NCI-H1417 treated with DMSO at 0.1 percent for 48 hours (cell line): ENCODE data around the gene RSU1.

Experiments
- DNase-seq: peaks from one replicate; lab custom pipeline; 2025; lab: John Stamatoyannopoulos, UW

Gene RSU1

DNA sequence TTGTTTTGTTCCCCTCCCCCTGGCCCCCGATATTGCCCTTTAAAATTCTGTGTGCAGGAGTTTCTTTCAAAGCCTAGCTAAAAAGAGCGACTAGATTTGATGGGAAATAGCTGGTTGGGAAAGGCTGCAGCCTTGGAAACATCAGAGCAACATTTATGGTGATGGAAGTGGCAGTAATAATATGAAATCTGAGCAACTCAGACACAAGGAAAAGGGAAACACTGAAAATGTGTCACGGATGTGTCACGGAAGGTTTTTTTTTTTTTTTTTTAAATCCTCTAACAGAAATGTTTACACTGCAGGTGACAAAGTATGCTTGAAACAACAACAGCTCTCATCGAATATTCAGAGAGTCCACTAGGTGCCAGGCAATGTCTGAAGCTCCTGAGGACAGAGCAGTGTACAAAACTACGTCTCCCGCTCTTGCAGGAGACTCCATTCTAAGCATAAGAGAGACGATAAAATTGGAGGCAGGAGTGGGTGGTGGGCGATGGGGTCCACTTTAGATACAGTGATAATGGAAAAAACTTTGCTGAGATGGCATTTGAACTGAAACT lies 143.0 kb downstream of the RSU1 start:
- peak; percentile 27 for DNase-seq

DNA sequence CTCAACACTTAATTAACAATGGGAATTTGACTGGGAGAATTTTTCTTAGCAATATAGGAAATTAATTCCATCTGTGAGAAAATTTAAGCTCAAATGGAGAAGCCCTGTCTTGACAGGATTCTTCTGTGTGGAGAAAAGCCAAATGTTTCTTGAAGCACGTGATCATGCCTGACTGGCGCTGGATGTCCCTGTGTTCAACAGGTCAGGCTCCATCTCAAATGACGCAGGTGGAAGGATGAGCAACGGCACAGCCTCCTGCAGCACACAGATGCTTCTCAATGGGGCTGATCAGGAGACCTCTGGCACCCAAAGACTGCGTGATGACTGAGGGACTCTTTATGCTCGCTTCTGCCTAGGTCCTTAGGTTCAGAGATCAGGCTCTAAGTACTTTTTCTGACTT lies 143.8 kb downstream of the RSU1 start:
- DNase-seq, result peak; percentile 53

DNA sequence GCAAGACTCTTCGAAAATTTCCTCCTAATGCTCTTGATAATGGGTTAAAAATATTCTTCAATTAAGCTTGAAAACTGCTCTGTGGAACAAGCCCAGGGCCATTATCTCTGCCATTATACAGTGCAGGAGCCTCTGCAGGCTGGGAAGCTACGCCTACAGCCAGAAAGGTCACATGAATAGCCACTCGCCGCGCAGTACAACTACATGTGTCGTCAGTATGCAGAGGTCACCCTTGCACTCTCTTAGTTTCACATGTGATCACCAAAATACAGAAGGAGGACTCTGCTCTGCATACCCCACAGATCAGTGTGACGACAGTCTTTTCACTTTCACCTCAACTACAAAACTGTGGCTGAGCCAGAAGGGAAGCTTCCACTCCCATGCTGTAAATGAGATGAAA lies 153.8 kb downstream of the RSU1 start:
- DNase-seq, result no peak

DNA sequence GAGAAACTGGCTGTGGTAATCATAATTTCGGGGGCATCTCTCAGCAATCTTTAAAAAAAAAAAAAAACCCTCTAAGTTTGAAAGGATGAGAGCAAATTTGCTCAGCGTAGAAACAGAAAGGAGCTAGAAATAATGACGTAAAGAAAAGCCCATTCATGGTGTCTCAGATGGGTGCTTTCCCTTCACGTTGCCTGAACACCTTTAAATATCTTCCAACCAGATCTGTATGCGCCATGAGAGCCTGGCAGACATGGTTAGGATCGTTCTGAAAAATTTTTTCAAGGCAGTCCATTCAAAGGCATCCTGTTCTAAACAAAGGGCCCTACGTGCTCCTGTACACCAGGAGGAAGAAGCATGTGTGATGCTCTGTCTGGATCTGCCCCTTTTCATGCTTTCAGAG lies 154.3 kb downstream of the RSU1 start:
- no peak for DNase-seq

DNA sequence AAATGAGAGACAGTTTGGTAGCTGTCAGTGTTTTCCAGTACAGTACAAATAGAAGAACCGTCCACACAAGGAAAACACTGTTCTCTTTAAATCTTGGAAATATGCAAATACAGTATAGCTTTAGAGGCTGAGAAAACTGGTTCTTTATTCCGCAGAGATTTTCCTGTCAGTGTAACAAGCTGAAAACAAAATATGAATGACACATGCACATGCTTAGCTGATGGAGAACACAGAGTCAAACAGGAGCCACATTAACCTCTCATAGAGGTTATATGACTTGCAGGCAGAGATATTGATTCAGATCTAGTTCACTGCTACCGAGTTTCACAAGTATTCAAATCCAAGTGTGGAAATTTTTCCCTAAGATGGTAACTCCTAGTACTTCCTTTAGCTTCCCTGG lies 160.3 kb downstream of the RSU1 start:
- DNase-seq, result no peak

DNA sequence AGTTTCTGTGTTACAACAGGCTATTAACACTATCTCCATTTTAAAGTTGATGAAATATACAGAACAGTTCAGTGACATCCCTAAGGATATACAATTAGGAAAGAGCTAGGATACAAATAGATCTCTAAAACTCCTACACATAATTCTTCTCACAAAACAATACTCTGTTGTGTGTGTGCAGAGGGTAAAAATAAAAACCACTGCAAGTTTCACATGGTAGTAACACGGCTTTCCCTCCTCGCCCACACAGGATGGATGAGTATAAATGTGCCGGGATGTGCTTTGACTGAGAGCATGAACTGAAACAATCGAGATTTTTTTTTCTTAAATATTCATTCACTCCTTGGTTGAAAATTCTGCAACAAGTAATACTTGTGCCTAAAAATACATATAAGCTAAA lies 164.0 kb downstream of the RSU1 start:
- no peak for DNase-seq

DNA sequence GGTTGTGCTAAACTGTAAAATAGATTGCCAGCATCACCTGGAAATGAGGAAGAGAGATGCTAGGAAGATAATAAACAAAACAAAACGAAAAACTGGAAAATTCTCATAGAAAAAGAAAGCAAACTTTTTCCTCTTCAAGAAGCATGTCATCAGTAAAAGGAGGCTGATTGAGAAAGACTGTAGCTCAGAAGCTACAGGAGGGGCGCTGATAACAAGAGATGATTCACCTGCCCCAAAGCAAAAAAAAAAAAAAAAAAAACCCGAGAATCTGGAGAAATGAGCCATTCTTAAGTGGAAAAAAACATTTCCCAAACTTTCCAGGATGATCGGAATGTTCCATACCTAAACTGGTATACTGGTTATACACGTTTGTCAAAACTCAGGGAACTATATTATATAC lies 165.1 kb downstream of the RSU1 start:
- DNase-seq, result no peak

DNA sequence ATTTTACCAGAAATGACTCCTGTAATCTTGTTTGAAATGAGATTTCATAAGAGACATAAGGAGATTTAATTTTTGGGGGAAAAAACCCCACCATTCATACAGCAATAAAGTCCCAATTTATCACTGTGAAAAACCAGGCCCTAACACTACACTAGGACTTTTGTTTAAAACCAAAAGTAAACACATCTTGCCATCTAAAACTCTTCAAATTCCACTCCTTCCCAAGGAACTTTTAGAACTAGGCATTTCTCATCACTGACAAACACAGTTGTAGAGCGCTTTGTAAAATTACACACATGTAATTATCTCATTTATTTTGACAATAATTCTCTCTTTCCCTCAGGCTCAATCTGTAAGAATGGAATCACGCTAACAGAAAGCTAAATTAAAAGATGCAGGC lies 167.5 kb downstream of the RSU1 start:
- DNase-seq, result no peak

DNA sequence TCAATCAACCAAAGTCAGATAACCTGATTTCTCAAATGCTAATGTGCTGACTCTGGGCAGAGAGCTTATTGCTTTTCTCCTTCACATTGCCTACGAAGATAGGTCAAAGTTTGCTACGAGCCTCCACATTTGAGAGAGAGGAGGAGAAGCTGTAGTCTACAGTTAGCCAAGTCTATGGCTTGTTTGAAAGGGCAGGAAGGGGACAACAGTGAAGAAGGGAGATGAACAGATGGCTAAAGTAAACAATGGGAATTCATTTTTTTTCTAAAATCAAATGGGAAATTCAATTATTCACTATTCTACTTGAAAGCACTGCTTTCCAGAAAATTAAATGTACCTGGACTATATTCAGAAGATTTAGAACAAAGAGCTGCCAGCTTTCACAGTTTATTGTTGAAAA lies 168.9 kb downstream of the RSU1 start:
- DNase-seq, result no peak

DNA sequence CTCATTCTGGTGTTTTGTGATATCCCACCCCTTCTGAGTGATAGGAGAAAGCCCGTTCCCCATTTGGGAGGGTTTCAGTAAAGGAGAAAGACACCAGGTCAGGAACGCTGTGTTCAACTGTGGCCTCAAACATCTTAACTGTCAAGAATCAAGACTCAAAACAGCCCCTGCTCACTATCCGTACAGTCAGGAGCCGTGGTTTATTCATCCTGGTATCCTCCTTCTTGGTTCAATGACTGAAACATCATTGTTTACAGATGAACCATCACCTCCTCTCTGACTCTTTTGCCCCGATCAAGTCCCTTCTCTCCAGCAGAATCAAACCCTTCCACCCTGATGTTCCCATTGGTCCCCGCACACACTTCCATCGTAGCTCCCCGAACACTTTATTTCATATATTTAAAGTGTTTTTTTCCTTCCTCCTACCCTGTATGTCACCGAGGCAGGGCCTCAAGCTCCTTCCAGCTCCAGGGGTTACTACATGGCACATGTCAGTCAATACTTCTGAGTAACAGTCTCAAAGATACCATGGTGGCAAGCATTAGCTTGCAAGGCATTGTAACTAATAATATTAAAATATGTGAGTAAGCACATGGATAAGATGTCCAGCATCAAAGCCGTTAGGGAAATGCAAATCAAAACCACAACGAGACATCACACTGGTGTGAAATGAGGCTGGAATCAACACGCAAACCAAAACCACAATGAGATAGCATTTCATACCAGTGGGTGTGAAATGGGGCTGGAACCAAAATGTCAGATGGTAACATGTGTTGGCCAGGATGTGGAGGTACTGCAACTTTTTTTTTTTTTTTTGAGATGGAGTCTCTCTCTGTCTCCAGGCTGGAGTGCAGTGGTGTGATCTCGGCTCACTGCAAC lies 170.8 kb downstream of the RSU1 start:
- no peak for DNase-seq

DNA sequence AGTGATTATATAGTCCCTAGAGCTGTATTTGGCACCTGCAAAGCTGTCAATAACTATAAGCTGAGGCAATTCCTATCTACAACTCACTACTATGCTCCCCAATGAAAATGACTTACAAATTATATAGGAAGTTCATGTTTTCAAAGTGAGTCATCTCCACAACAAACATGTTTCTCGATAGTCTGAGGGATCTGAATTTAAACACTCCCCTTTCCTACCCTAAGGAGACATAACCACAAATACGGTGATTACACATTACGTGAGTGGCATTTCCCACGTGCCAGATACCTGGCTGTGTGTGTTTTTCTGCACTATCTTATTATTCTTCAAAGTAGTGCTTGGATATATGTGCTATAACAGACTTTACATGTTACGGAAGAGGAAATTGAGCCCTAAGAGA lies 173.1 kb downstream of the RSU1 start:
- no peak for DNase-seq

DNA sequence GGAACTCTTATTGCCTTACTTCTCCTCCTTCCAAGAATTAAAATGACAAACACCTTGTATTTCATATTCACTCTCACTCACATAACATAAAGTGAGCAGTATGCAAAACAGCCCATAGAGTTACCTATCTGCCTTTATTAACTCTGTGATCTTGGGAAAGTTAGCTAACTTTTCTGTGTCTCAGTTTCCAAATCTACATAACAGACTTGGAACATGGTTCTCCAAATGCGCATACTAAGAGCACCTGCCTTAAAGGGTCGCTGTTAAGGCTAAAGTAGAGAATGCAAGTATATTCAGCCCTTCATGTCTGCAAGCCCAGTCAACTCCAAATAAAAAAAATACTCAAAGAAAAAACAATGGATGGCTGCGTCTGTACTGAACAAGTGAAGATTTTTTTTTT lies 173.7 kb downstream of the RSU1 start:
- no peak for DNase-seq

DNA sequence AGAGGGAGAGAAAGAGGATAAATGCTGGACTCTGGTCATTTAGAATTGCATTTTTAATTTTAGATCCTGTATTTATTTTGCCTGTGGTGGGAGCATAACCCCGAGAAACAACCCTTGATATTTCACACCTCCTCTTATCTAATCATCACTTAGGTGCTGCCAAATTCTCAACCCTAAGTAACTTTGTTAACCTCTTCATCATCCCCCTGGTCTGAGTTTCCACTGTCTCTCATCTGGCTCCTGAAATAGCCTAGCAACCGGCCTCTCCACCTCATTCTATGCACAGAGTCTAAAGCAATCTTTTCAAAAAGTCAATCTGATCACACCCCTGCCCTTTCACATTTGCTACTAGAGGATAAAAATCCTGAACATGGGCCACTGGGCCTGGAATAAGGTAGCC lies 177.1 kb downstream of the RSU1 start:
- no peak for DNase-seq

DNA sequence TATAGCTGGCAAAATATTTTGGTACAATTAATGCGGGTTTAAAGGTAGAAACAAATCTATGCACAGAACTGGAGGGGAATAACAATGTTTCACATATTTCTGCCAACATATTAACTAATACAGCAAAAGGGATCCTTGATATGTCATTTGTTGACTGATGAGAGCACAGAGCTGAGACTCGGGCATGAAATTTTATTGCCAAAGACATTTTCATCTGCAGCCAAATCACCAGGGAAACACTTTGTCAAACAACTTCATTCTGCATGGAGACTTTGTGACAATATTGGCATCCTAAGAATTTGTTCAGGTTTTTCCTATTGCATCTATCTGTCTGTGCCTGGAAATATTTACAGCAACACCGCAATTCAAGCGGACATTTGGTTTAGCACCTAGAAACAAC lies 177.8 kb downstream of the RSU1 start:
- no peak for DNase-seq

DNA sequence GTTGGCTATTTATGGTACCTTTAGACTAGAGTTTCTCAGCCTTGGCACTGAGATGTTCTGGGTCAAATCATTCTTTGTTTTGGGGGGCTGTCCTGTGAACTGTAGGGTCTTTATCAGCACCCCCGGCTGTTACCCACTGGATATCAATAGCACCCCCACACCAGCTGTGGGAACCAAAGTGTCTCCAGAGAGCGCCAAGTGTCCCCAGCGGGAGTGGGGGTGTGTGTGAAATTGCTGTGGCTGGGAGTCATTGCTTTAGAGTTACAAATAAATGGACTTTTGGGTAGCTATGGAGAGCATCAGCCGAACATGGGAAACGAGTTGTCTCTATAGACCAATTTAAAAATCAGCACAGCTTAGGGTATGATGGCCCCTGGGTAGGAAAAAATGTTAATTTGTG lies 184.2 kb downstream of the RSU1 start:
- no peak for DNase-seq

DNA sequence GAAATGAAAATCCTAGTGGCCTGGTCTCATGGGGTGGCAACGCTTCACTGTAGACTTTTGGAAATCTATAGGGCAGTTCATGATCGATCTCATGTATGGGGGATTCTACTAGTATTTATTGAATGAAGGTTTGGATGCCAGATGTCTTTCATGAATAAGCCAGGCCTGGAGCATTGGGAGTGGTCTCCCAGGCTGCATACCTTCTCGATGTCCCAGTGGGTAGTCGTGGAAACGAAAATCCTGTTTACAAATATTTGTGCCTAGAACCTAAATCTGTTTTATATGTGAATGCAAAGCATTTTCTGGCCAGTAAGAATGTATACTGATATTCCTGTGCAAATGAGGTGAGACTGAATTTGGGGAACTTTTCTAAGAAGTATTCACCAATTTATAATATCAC lies 190.5 kb downstream of the RSU1 start:
- no peak for DNase-seq

DNA sequence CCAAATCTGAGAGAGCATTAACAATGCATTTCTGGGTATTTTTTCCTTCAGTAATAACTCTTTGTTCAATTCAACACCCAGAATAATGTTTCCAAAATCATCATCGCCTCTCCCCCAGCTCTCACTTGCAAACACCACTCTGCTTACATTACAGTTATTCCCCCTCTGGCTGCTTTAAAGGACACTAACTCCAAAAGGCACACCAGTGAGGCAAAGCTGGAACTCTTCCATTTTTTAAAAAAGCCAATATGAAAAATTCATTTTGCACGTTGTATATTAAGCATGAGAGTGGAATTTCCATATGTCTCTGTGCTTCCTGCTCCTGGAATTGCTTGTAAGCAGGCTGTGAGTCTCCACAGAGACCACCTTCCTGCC lies 204.3 kb downstream of the RSU1 start:
- no peak for DNase-seq

DNA sequence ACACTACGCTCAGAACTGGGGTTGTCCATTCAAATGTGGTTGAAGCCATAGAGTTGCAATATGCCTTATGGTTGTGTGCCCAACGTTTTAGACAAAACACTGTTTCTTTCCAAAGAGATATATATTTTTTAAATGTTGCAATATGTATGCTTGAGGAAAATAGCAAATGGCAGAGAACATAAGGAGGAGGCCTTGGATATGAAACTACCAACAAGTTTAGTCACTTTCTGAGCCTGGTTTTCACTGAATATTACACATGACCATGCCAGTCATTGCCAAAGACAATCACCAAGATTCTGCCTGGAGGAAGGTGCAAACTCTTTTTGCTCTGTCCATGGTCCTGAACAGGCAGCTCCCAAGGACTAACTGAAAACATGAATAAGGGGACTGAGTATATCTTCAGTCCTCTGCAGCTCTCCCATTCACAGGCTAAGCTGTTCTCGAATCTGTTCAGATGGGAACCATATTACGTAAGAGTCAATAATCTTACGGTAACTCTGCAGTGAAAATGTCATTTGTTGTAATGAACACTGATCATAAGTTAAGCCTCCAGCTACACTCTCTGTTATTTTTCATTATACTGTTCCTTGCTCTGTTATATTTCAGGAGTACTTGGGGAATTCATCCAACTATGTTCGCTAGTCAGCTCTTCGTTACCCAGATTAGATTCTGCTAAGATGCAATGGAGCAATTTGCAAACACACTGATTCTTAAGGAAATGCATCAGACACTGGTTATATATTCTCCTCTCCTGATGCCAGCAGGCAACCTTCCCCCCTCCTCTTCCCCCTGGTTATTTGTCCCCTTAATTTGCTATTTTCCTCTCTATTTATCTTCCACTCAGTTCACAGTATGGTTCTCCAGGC lies 204.9 kb downstream of the RSU1 start:
- DNase-seq, result no peak

DNA sequence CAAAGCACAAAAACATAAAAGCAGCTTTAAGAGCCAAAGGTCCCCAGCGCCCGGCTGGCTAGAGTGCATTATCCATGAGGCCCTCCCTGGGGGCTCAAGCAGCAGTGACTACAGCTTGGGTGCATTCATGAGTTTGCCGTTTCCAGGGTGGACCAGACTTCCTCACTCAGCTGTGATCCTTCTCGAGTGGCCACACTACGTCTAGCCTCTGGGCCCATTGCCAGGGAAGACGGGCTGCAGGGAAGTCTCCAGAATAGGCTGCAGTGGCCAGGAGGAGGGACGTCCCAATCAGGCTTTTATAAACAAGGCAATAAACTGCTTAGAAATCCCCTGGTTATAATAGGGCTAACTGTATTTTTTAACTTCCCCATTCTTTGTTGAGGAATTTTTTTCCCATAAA lies 206.2 kb downstream of the RSU1 start:
- no peak for DNase-seq

DNA sequence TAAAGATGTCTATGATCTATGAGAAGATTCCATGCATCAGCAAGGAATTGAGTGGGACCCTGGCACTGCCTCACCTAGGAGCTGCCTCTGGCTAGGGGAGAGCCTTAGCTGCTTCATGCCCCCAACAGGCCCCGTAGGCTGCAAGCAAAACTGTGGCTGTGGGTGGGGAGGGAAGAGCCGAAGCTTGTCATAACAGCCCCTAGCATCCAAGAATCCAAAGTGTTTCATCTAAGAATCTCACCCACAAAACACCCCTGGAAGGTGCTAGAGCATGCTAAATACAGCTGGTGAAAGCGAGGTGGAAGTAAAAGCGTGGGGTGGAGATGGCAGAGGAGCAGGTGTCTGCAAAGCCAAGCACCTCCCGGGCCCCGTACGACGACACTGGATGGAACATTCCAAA lies 208.0 kb downstream of the RSU1 start:
- DNase-seq, result no peak

DNA sequence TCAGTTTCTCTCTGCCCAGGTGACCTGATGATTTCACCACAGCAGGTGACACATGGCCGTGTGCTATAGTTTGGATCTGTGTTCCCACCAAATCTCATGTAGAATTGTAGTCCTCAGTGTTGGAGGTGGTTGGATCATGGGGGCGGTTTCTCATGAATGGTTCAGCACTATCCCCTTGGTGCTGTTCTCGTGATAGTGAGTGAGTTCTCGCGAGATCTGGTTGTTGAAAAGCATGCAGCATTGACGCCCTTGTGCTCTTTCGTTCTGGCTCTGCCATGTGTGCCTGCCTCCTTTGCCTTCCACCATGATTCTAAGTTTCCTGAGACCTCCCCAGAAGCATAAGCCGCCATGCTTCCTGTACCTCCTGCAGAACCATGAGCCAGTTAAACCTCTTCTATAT lies 210.3 kb downstream of the RSU1 start:
- no peak for DNase-seq

DNA sequence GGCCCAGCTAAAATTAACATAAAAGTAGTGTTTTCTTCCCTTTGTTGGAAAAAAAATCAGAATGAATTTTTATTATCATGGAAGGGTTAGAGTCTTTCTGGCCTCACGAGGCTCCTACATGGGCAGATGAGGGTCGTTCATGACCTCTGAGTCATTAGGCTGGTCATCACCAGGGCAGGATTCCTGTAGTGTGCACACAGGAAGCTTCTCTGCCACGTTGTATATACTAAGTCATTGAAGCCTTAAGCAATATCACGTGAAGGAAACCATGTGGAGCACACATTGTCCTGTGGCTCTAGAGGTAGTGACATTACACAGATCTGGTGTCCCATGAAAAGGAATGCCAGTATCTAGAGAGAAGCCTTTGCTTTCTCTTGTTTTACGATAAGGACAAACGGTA lies 210.8 kb downstream of the RSU1 start:
- no peak for DNase-seq

DNA sequence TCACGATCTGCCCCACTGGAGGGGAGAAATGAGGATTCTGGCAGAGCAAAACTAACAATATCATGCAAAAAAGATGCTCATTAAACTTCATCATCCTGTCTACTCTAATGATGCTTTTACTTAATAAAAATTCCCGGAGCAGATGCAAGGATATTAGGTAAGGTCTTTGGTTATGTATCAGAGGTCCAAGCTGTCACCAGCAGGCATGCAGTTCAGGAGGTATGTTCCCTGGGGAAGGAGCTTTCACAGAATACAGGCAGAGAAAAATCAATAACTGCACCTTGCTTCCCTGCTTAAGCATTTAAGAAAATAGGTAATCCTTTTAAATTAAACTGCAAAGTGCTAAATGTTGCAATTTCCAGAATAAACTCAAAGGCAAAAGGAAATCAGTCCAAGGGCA lies 213.9 kb downstream of the RSU1 start:
- no peak for DNase-seq
